OCI-LY7 (cell line): ENCODE data around the gene TMEM247.

ENCODE experiments used
- EZH2phosphoT487 ChIP-seq: fragments of 200-600 bp; sonication (generic); IDR thresholded peaks from 2 replicates; pipeline ENCODE4 v1.6.1; 2018; ENCODE audit warnings: low read depth, borderline replicate concordance, mild to moderate bottlenecking, mixed run types, antibody characterized with exemption, low read length, moderate library complexity, mixed read lengths
- TF ChIP-seq, protein P1 (sequence below): fragments of 200-600 bp; sonication (generic); conservative IDR thresholded peaks from 2 replicates; pipeline ENCODE4 v1.5.1; 2014; ENCODE audit warnings: mild to moderate bottlenecking, antibody characterized with exemption, low read length, moderate library complexity, mixed read lengths

- TF ChIP-seq, protein P1, sequence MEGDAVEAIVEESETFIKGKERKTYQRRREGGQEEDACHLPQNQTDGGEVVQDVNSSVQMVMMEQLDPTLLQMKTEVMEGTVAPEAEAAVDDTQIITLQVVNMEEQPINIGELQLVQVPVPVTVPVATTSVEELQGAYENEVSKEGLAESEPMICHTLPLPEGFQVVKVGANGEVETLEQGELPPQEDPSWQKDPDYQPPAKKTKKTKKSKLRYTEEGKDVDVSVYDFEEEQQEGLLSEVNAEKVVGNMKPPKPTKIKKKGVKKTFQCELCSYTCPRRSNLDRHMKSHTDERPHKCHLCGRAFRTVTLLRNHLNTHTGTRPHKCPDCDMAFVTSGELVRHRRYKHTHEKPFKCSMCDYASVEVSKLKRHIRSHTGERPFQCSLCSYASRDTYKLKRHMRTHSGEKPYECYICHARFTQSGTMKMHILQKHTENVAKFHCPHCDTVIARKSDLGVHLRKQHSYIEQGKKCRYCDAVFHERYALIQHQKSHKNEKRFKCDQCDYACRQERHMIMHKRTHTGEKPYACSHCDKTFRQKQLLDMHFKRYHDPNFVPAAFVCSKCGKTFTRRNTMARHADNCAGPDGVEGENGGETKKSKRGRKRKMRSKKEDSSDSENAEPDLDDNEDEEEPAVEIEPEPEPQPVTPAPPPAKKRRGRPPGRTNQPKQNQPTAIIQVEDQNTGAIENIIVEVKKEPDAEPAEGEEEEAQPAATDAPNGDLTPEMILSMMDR: no peak
- no peak for TF ChIP-seq EZH2phosphoT487
Observed at GRCh38 chr2:46514738-46515137, 35.4 kb downstream of the TMEM247 start.
